SJSA1 (cell line): ENCODE measurements around the gene NLRP1. TPM values are rescaled to one million over a fixed set of nuclear protein-coding genes. Genes with fewer than 3 reads are reported as not detected.
A peak's percentile ranks its signal among the peaks of the same experiment; 100 is the strongest.

Source experiments
- DNase-seq, 2 experiments: peaks; one replicate each; pipeline ENCODE4 v3.0.0-alpha.2; 2015 to 2020; ENCODE audit warnings: low spot score in 2 of 2, low read depth in 1 of 2
- H3K27ac ChIP-seq: fragments of 250-450 bp; sonication (Bioruptor Pico); 2 replicates; pipeline ENCODE4 v1.5.1; 2020; ENCODE audit warnings: mild to moderate bottlenecking, moderate library complexity
- H3K27me3 ChIP-seq: fragments of 250-450 bp; sonication (Bioruptor Pico); replicated peaks from 2 replicates; pipeline ENCODE4 v1.5.1; 2020; ENCODE audit warnings: mild to moderate bottlenecking, moderate library complexity
- H3K36me3 ChIP-seq: fragments of 250-450 bp; sonication (Bioruptor Pico); 2 replicates; pipeline ENCODE4 v1.5.1; 2020; ENCODE audit warnings: mild to moderate bottlenecking
- H3K4me1 ChIP-seq: fragments of 250-450 bp; sonication (Bioruptor Pico); replicated peaks from 2 replicates; pipeline ENCODE4 v1.6.1; 2021; ENCODE audit warnings: mild to moderate bottlenecking
- H3K4me3 ChIP-seq: fragments of 250-450 bp; sonication (Bioruptor Pico); 2 replicates; pipeline ENCODE4 v1.5.1; 2020; ENCODE audit warnings: mild to moderate bottlenecking
- H3K9me3 ChIP-seq: fragments of 250-450 bp; sonication (Bioruptor Pico); replicated peaks from 2 replicates; pipeline ENCODE4 v1.5.1; 2020; ENCODE audit warnings: mild to moderate bottlenecking
- total RNA-seq: library from RNA; depleted of rRNA; stranded (reverse); fragments of >200 nt; shearing (Covaris generic); gene quantifications from 2 replicates; pipeline ENCODE4 v1.2.3, GENCODE V29; 2014

Gene NLRP1
- total RNA-seq, 1 experiment from 2014 or later = 48.2 TPM

- Histone ChIP-seq H3K36me3 (0 out of 2 replicates have a peak, but pooled peaks cover 5% of the 10 kb centered on the region), H3K27me3 (no peaks in the 10 kb centered on the region), H3K27ac (peak overlapping the region; percentile 88; the same call in 1 of the 2 replicates), H3K9me3 (no peaks in the 10 kb centered on the region), H3K4me1 (peaks cover 31% of the 10 kb centered on the region), H3K4me3 (no peak overlapping the region)
- DNase-seq = no peak
Observed at GRCh38 chr17:5510771-5511170, 73.5 kb downstream of the NLRP1 start.

GRCh38 chr17:5509482-5509881 is 74.8 kb downstream of the NLRP1 start:
- peak; percentile 82 to 87 for DNase-seq
- Histone ChIP-seq H3K36me3 (no peaks in the 10 kb centered on the region), H3K4me1 (peaks cover 23% of the 10 kb centered on the region), H3K9me3 (no peaks in the 10 kb centered on the region), H3K27ac (peak overlapping the region; percentile 88), H3K27me3 (no peaks in the 10 kb centered on the region), H3K4me3 (no peak overlapping the region)

GRCh38 chr17:5508810-5509209 is 75.5 kb downstream of the NLRP1 start:
- peak overlapping the region; percentile 88 for H3K27ac ChIP-seq
- no peaks in the 10 kb centered on the region for H3K9me3 ChIP-seq
- no peaks in the 10 kb centered on the region for H3K27me3 ChIP-seq
- no peak for DNase-seq
- H3K4me1 ChIP-seq = peaks cover 23% of the 10 kb centered on the region
- no peak overlapping the region for H3K4me3 ChIP-seq
- no peaks in the 10 kb centered on the region for H3K36me3 ChIP-seq

- Histone ChIP-seq H3K27ac (no peak overlapping the region), H3K9me3 (no peaks in the 10 kb centered on the region), H3K4me3 (no peak overlapping the region), H3K4me1 (peaks cover 23% of the 10 kb centered on the region), H3K36me3 (no peaks in the 10 kb centered on the region), H3K27me3 (no peaks in the 10 kb centered on the region)
- no peak for DNase-seq
Observed at GRCh38 chr17:5506307-5506706, 78.0 kb downstream of the NLRP1 start.

- DNase-seq = no peak
- H3K27me3 ChIP-seq = no peaks in the 10 kb centered on the region
Observed at GRCh38 chr17:5502552-5502951, 81.8 kb downstream of the NLRP1 start.

GRCh38 chr17:5501685-5502084 is 82.6 kb downstream of the NLRP1 start:
- Histone ChIP-seq H3K4me1 (peaks cover 10% of the 10 kb centered on the region), H3K36me3 (no peaks in the 10 kb centered on the region), H3K27ac (no peak overlapping the region), H3K4me3 (no peak overlapping the region), H3K27me3 (no peaks in the 10 kb centered on the region), H3K9me3 (no peaks in the 10 kb centered on the region)
- DNase-seq = no peak

More at GRCh38 chr17:5502552-5502951, 81.8 kb downstream of the NLRP1 start:
- Histone ChIP-seq H3K27ac (no peak overlapping the region), H3K4me1 (peaks cover 10% of the 10 kb centered on the region), H3K9me3 (no peaks in the 10 kb centered on the region), H3K4me3 (no peak overlapping the region), H3K36me3 (no peaks in the 10 kb centered on the region)

GRCh38 chr17:5500589-5501391 is 83.5 kb downstream of the NLRP1 start:
- peak; percentile 74 to 90 for DNase-seq
- Histone ChIP-seq H3K4me3 (peak overlapping the region; percentile 53), H3K27me3 (no peaks in the 10 kb centered on the region), H3K9me3 (no peaks in the 10 kb centered on the region), H3K27ac (no peak overlapping the region), H3K36me3 (no peaks in the 10 kb centered on the region), H3K4me1 (peaks cover 10% of the 10 kb centered on the region)

- Histone ChIP-seq H3K4me3 (peak overlapping the region; percentile 53), H3K4me1 (peaks cover 10% of the 10 kb centered on the region), H3K27me3 (no peaks in the 10 kb centered on the region), H3K27ac (no peak overlapping the region), H3K36me3 (no peaks in the 10 kb centered on the region), H3K9me3 (no peaks in the 10 kb centered on the region)
- peak in 1 of 2 experiments; percentile 4 for DNase-seq
Observed at GRCh38 chr17:5500247-5500588, 84.1 kb downstream of the NLRP1 start.

- H3K27me3 ChIP-seq = no peaks in the 10 kb centered on the region
- H3K36me3 ChIP-seq = no peaks in the 10 kb centered on the region
- peak in 1 of 2 experiments; percentile 12 for DNase-seq
- peak overlapping the region; percentile 53 for H3K4me3 ChIP-seq
- peaks cover 10% of the 10 kb centered on the region for H3K4me1 ChIP-seq
- H3K27ac ChIP-seq = no peak overlapping the region
- H3K9me3 ChIP-seq = no peaks in the 10 kb centered on the region
Observed at GRCh38 chr17:5499476-5500231, 84.7 kb downstream of the NLRP1 start.

- H3K4me3 ChIP-seq = no peak overlapping the region
- H3K9me3 ChIP-seq = no peaks in the 10 kb centered on the region
- DNase-seq = no peak
- peaks cover 33% of the 10 kb centered on the region for H3K36me3 ChIP-seq
- peaks cover 2% of the 10 kb centered on the region; the same call in 1 of the 2 replicates for H3K4me1 ChIP-seq
- no peaks in the 10 kb centered on the region for H3K27me3 ChIP-seq
- no peak overlapping the region for H3K27ac ChIP-seq
Observed at GRCh38 chr17:5492970-5493369, 91.3 kb downstream of the NLRP1 start.

- peaks cover 69% of the 10 kb centered on the region for H3K36me3 ChIP-seq
Observed at GRCh38 chr17:5488752-5489151, 95.6 kb downstream of the NLRP1 start.

GRCh38 chr17:5486206-5487124 is 97.8 kb downstream of the NLRP1 start, which contains the start of gene MIS12:
MIS12 (plus strand) TSS chr17:5486566; CDS start chr17:5488863, 2,297 bp downstream.
- Histone ChIP-seq H3K9me3 (no peaks in the 10 kb centered on the region), H3K27ac (peak within 1 kb of the TSS; percentile 99), H3K27me3 (no peaks in the 10 kb centered on the region), H3K36me3 (peaks cover 88% of the 10 kb centered on the region), H3K4me1 (peaks cover 12% of the 10 kb centered on the region; the same call in 1 of the 2 replicates), H3K4me3 (peak within 1 kb of the TSS; percentile 69)
- DNase-seq = peak; percentile 98 to 99

More at GRCh38 chr17:5488752-5489151, 95.6 kb downstream of the NLRP1 start:
- H3K4me1 ChIP-seq = peaks cover 12% of the 10 kb centered on the region; the same call in 1 of the 2 replicates
- H3K9me3 ChIP-seq = no peaks in the 10 kb centered on the region
- no peak overlapping the region for H3K4me3 ChIP-seq
- no peaks in the 10 kb centered on the region for H3K27me3 ChIP-seq
- DNase-seq = no peak
- no peak overlapping the region for H3K27ac ChIP-seq
